VCaP (cell line): ENCODE measurements around the gene FIGN.

Experiments used
- H3K27ac ChIP-seq: fragments of 450-650 bp; 2 replicates; pipeline ENCODE4 v1.5.1; 2017
- CTCF ChIP-seq: fragments of 450-650 bp; conservative IDR thresholded peaks from 2 replicates; pipeline ENCODE4 v1.5.1; 2017; ENCODE audit warnings: mild to moderate bottlenecking, moderate library complexity

The FIGN gene

DNA sequence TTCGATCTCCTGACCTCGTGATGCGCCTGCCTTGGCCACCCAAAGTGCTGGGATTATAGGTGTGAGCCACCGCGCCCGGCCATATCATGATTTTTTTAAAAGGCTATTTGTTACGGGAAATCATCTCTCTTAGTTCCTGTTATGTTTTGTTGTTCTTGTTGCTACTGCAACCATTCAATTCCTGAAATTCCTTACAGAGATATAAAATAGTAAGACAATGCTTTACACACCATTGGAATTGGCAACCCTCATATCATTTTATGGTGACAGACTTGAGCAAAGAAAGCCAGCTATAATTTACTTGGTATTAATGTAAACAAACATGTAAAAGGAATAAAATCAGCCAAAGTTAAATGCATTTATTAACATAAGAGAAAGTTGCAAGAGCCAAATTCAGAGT is 163.0 kb downstream of the FIGN start:
- H3K27ac ChIP-seq = peak overlapping the region; percentile 45; the same call in 1 of the 2 replicates
- TF ChIP-seq CTCF = no peak

GRCh38 chr2:163571423-163572102 is 164.2 kb downstream of the FIGN start:
- peak overlapping the region; percentile 33; the same call in 1 of the 2 replicates for H3K27ac ChIP-seq
- TF ChIP-seq CTCF = no peak

DNA sequence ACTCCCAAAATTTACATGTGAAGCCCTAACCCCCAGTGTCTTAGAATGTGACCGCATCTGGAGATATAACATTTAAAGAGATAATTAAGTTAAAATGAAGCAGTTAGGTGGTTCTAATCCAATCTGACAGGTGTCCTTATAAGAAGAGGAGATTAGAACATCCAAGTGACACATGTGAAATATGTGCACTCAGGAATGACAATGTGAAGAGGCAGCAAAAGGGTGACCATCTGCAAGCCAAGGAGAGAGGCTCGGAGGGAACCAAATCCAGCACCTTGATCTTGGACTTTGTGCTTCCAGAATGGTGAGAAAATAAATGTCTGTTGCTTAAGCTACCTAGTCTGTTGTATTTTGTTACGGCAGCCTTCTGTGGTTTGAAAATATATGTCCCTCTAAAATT is 165.4 kb downstream of the FIGN start:
- H3K27ac ChIP-seq = no peak overlapping the region
- no peak for TF ChIP-seq CTCF

DNA sequence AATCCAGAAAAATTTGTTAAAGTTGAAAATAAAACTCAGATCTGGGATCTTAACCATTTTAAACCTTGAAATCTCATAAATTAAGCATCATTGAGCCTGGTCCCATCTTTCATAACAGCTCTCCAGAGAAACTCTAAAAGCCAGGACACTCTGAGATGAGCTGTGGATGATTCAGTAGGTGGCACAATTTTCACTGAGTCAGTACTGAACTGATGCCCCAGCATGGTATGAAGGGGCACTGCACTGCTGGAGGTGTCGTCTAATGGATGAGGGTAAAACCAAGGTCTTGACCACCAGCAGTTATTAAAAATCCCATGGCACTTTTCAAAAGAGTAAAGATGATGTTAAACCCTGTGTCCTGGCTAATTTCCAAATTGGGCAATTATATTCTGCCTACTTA is 170.6 kb downstream of the FIGN start:
- no peak overlapping the region for H3K27ac ChIP-seq
- no peak for TF ChIP-seq CTCF

DNA sequence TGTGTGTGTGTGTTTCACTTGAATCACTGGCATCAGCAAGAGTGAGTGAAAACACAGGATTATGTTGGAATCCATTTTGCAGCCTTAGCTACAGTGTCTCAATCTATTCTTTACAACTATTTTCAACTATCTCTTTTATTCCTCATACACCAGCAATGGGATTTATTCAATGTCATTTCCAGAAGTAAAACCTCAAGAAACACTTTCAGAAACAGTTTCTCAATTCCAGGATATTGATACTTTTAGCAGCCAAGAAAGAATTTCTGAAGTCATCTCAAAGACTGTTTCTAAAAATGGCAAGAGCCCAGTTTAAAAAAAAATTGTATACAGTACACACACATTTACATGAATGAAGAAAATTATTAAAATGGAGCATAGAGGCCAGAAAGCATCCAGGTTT is 171.6 kb downstream of the FIGN start:
- TF ChIP-seq CTCF = no peak
- no peak overlapping the region for H3K27ac ChIP-seq

DNA sequence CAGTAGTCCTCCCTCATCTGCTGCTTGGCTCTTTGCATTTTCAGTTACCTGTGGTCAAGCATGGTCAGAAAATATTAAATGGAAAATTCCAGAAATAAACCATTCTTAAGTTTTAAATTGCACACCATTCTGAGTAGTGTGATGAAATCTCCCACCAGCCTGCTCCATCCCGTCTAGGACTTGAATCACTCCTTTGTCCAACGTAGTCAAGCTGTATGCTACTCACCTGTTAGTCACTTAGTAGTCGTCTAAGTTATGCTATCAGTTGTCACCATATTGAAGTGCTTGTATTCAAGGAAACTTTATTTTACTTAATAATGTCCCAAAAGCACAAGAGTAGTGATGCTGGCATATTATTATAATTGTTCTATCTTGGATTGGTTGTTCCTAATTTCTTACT is 172.5 kb downstream of the FIGN start:
- TF ChIP-seq CTCF = no peak
- H3K27ac ChIP-seq = no peak overlapping the region

- H3K27ac ChIP-seq = no peak overlapping the region
- TF ChIP-seq CTCF = no peak
Measured at GRCh38 chr2:163558251-163559021, 177.4 kb downstream of the FIGN start.
